ENCODE results near the gene RGL1. TPM values are rescaled to one million over a fixed set of nuclear protein-coding genes. Genes with fewer than 3 reads are reported as not detected.

RGL1 gene
- total and polyA plus RNA-seq, 2 donors (not counting 3 experiments of a cell fraction or from before 2014, with no cell fraction given), result 19.8 to 35.3 TPM

GRCh38 chr1:183807549-183808168 is 2.7 kb downstream of the RGL1 start:
- no peak overlapping the region for H3K27ac ChIP-seq (ENCODE audit: insufficient read depth, low read depth, low read length)

GRCh38 chr1:183808296-183809027 is 3.5 kb downstream of the RGL1 start:
- no peak for FAIRE-seq
- H3K27ac ChIP-seq (ENCODE audit: insufficient read depth, low read depth, low read length), result no peak overlapping the region
- H3K4me1 ChIP-seq (ENCODE audit: control insufficient read depth, extremely low read depth, insufficient read depth, low read length), result peaks cover 35% of the 10 kb centered on the region
- CTCF ChIA-PET, result interaction anchor here (4.3 kb wide), 1 partner anchor 107 kb away, joined by 44 read pairs; no protein-coding TSS in a partner anchor
- no peaks in the 10 kb centered on the region for H3K9me1 ChIP-seq (replicated peaks; ENCODE audit: control insufficient read depth, extremely low read depth, insufficient read depth, low read length)
- no TSS peak for BruUV-seq (replicated peaks)
- POLR2A ChIA-PET, result interaction anchor here (0.9 kb wide), 1 partner anchor 30 kb away, joined by 3 read pairs; no protein-coding TSS in a partner anchor
- TF ChIP-seq FOS (IDR thresholded peaks at IDR 0.05; ENCODE audit: borderline replicate concordance, insufficient read depth, low read length), result no peak
- TF ChIP-seq POLR2AphosphoS5 (IDR thresholded peaks at IDR 0.05; ENCODE audit: insufficient read depth, low read depth, low read length), result no peak
- no peak for TF ChIP-seq MYC (IDR thresholded peaks at IDR 0.05; ENCODE audit: low read depth, low read length)
- TF ChIP-seq POLR2A (IDR thresholded peaks at IDR 0.05; ENCODE audit: low read depth, low read length), result no peak
- TF ChIP-seq JUN (IDR thresholded peaks at IDR 0.05; ENCODE audit: borderline replicate concordance, insufficient read depth, insufficient read length, low read depth), result no peak
- no peak for TF ChIP-seq GATA2 (IDR thresholded peaks at IDR 0.05; ENCODE audit: insufficient read depth, insufficient read length, low read depth, low read length)
- no peak for TF ChIP-seq CTCF (IDR thresholded peaks at IDR 0.05; ENCODE audit: extremely low read depth in 1 of 2, insufficient read depth in 1 of 2, low read depth in 1 of 2, low read length in 2 of 2)
- no peak for TF ChIP-seq EZH2 (IDR thresholded peaks at IDR 0.05; ENCODE audit: borderline replicate concordance, low read depth, low read length, severe bottlenecking)
- TF ChIP-seq MAX (IDR thresholded peaks at IDR 0.05; ENCODE audit: insufficient read depth, insufficient read length), result no peak
- H4K20me1 ChIP-seq (replicated peaks; ENCODE audit: control insufficient read depth, extremely low read depth, insufficient read depth, low read length), result no peaks in the 10 kb centered on the region
- intact Hi-C loops (cut with micrococcal nuclease), result loop anchor here (5.0 kb wide), 1 partner anchor 171 kb away; the partner anchor contains the start of gene ARPC5
- H3K27me3 ChIP-seq (ENCODE audit: control insufficient read depth in 2 of 2, insufficient read depth in 2 of 2, low read length in 2 of 2), result no peaks in the 10 kb centered on the region
- dilution Hi-C loops (cut with MboI; ENCODE audit: extremely low pct_ligation_motif_present, low sequenced_read_pairs), result no loop called here
- H3K36me3 ChIP-seq (ENCODE audit: control insufficient read depth in 2 of 2, extremely low read depth in 1 of 2, insufficient read depth in 2 of 2, low read length in 2 of 2), result peaks cover 0 to 5% of the 10 kb centered on the region in 2 experiments
- no peak overlapping the region for H3K4me3 ChIP-seq (replicated peaks in 1 of 3; ENCODE audit: insufficient read depth in 1 of 3, low read depth in 1 of 3, low read length in 3 of 3)
- no peak overlapping the region for H2AFZ ChIP-seq (ENCODE audit: low read depth, low read length)
- no peak overlapping the region for H3K9ac ChIP-seq (replicated peaks; ENCODE audit: extremely low read depth, insufficient read depth, low read length)
- H3K4me2 ChIP-seq (ENCODE audit: insufficient read depth, low read length), result no peak overlapping the region
- H3K9me3 ChIP-seq (replicated peaks; ENCODE audit: control insufficient read depth, insufficient read depth, low read length), result no peaks in the 10 kb centered on the region
- H3K79me2 ChIP-seq (ENCODE audit: control insufficient read depth, insufficient read depth, low read length), result peaks cover 41% of the 10 kb centered on the region
- no peak for DNase-seq (ENCODE audit: low read depth, low spot score)

More at GRCh38 chr1:183807549-183808168, 2.7 kb downstream of the RGL1 start:
- no peak for DNase-seq (ENCODE audit: low read depth, low spot score)
- no peak overlapping the region for H2AFZ ChIP-seq (ENCODE audit: low read depth, low read length)
- peaks cover 29% of the 10 kb centered on the region for H3K4me1 ChIP-seq (ENCODE audit: control insufficient read depth, extremely low read depth, insufficient read depth, low read length)
- peak overlapping the region; percentile 90 for H3K4me2 ChIP-seq (ENCODE audit: insufficient read depth, low read length)
- H3K27me3 ChIP-seq (ENCODE audit: control insufficient read depth in 2 of 2, insufficient read depth in 2 of 2, low read length in 2 of 2), result no peaks in the 10 kb centered on the region
- H3K9me1 ChIP-seq (replicated peaks; ENCODE audit: control insufficient read depth, extremely low read depth, insufficient read depth, low read length), result no peaks in the 10 kb centered on the region
- dilution Hi-C loops (cut with MboI; ENCODE audit: extremely low pct_ligation_motif_present, low sequenced_read_pairs), result no loop called here
- intact Hi-C loops (cut with micrococcal nuclease), result loop anchor here (5.0 kb wide), 1 partner anchor 170 kb away; the partner anchor contains the start of gene ARPC5
- TF ChIP-seq EZH2 (IDR thresholded peaks at IDR 0.05; ENCODE audit: borderline replicate concordance, low read depth, low read length, severe bottlenecking), result no peak
- no peak for TF ChIP-seq GATA2 (IDR thresholded peaks at IDR 0.05; ENCODE audit: insufficient read depth, insufficient read length, low read depth, low read length)
- POLR2A ChIA-PET, result interaction anchor here (0.9 kb wide), 1 partner anchor 30 kb away, joined by 3 read pairs; no protein-coding TSS in a partner anchor
- peaks cover 37% of the 10 kb centered on the region for H3K79me2 ChIP-seq (ENCODE audit: control insufficient read depth, insufficient read depth, low read length)
- CTCF ChIA-PET, result interaction anchor here (4.3 kb wide), 1 partner anchor 108 kb away, joined by 44 read pairs; no protein-coding TSS in a partner anchor
- no peaks in the 10 kb centered on the region for H3K9me3 ChIP-seq (replicated peaks; ENCODE audit: control insufficient read depth, insufficient read depth, low read length)
- BruUV-seq (replicated peaks), result no TSS peak
- no peak overlapping the region for H3K9ac ChIP-seq (replicated peaks; ENCODE audit: extremely low read depth, insufficient read depth, low read length)
- FAIRE-seq, result no peak
- H4K20me1 ChIP-seq (replicated peaks; ENCODE audit: control insufficient read depth, extremely low read depth, insufficient read depth, low read length), result no peaks in the 10 kb centered on the region
- no peak overlapping the region for H3K4me3 ChIP-seq (replicated peaks in 1 of 3; ENCODE audit: insufficient read depth in 1 of 3, low read depth in 1 of 3, low read length in 3 of 3)
- H3K36me3 ChIP-seq (ENCODE audit: control insufficient read depth in 2 of 2, extremely low read depth in 1 of 2, insufficient read depth in 2 of 2, low read length in 2 of 2), result peaks cover 0 to 5% of the 10 kb centered on the region in 2 experiments

Data from endothelial cell of umbilical vein (primary cell).